Trophoblast cell (in vitro differentiated cells and primary cell): Measurements from ENCODE around the gene GADL1.

ENCODE experiments used
- DNase-seq, 2 donors: peaks; one replicate each; pipeline ENCODE4 v3.0.0-alpha.2; 2016
- H2AFZ ChIP-seq: 2 replicates; pipeline ENCODE4 v1.6.1; 2013; ENCODE audit warnings: low read length, moderate library complexity, mild to moderate bottlenecking; ENCODE audit not compliant: insufficient read depth, poor library complexity
- H2AK5ac ChIP-seq: 2 replicates; pipeline ENCODE4 v1.6.1; 2013; ENCODE audit warnings: mild to moderate bottlenecking, low read length
- H2BK120ac ChIP-seq: 2 replicates; pipeline ENCODE4 v1.6.1; 2013; ENCODE audit warnings: low read length, mild to moderate bottlenecking, moderate library complexity; ENCODE audit not compliant: insufficient read depth, poor library complexity
- H2BK12ac ChIP-seq: 2 replicates; pipeline ENCODE4 v1.6.1; 2013; ENCODE audit warnings: mild to moderate bottlenecking, low read length, moderate library complexity
- H2BK5ac ChIP-seq: 2 replicates; pipeline ENCODE4 v1.6.1; 2013; ENCODE audit warnings: low read length, low read depth, moderate library complexity, mild to moderate bottlenecking; ENCODE audit not compliant: poor library complexity
- H3K14ac ChIP-seq: 2 replicates; pipeline ENCODE4 v1.6.1; 2013; ENCODE audit warnings: mild to moderate bottlenecking, low read length
- H3K18ac ChIP-seq: 2 replicates; pipeline ENCODE4 v1.6.1; 2013; ENCODE audit warnings: mild to moderate bottlenecking, low read length
- H3K23ac ChIP-seq: 2 replicates; pipeline ENCODE4 v1.6.1; 2013; ENCODE audit warnings: low read length
- H3K27ac ChIP-seq: 2 replicates; pipeline ENCODE4 v1.5.1; 2013; ENCODE audit warnings: low read depth, mild to moderate bottlenecking, inconsistent platforms, low read length, moderate library complexity
- H3K27me3 ChIP-seq: 2 replicates; pipeline ENCODE4 v1.6.1; 2013; ENCODE audit warnings: inconsistent platforms, mild to moderate bottlenecking, low read length, moderate library complexity; ENCODE audit not compliant: insufficient read depth
- H3K36me3 ChIP-seq, 2 experiments: 1 replicate in 1 of 2; 2 replicates in 1 of 2; pipeline ENCODE4 v1.6.1; 2013; ENCODE audit warnings: low read length in 2 of 2, mild to moderate bottlenecking in 2 of 2, moderate library complexity in 1 of 2; ENCODE audit not compliant: insufficient read depth in 2 of 2, control insufficient read depth in 1 of 2
- H3K4ac ChIP-seq: 2 replicates; pipeline ENCODE4 v1.6.1; 2013; ENCODE audit warnings: low read depth, mild to moderate bottlenecking, low read length, moderate library complexity
- H3K4me1 ChIP-seq, 2 experiments: 1 replicate in 1 of 2; 2 replicates in 1 of 2; pipeline ENCODE4 v1.6.1; 2013; ENCODE audit warnings: low read length in 2 of 2, mild to moderate bottlenecking in 2 of 2, moderate library complexity in 1 of 2; ENCODE audit not compliant: insufficient read depth in 2 of 2, control insufficient read depth in 1 of 2
- H3K4me2 ChIP-seq: 2 replicates; pipeline ENCODE4 v1.6.1; 2013; ENCODE audit warnings: inconsistent platforms, mild to moderate bottlenecking, low read length, moderate library complexity
- H3K4me3 ChIP-seq: 2 replicates; pipeline ENCODE4 v1.5.1; 2013; ENCODE audit warnings: mild to moderate bottlenecking, low read depth, low read length, inconsistent platforms
- H3K79me1 ChIP-seq: one replicate; pipeline ENCODE4 v1.6.1; 2013; ENCODE audit warnings: low read length
- H3K79me2 ChIP-seq: 2 replicates; pipeline ENCODE4 v1.6.1; 2013; ENCODE audit warnings: low read length, mild to moderate bottlenecking; ENCODE audit not compliant: control insufficient read depth, insufficient read depth, poor library complexity
- H3K9ac ChIP-seq: 2 replicates; pipeline ENCODE4 v1.6.1; 2013; ENCODE audit warnings: mild to moderate bottlenecking, low read length
- H3K9me3 ChIP-seq: 2 replicates; pipeline ENCODE4 v1.6.1; 2013; ENCODE audit warnings: low read depth, mild to moderate bottlenecking, control low read depth, inconsistent platforms, low read length; ENCODE audit not compliant: insufficient read depth
- H4K12ac ChIP-seq: 2 replicates; pipeline ENCODE4 v1.6.1; 2013; ENCODE audit warnings: low read depth, mild to moderate bottlenecking, low read length, moderate library complexity
- H4K8ac ChIP-seq: 2 replicates; pipeline ENCODE4 v1.6.1; 2013; ENCODE audit warnings: low read depth, mild to moderate bottlenecking, low read length, moderate library complexity
- H4K91ac ChIP-seq: one replicate; pipeline ENCODE4 v1.6.1; 2013; ENCODE audit warnings: low read depth, mild to moderate bottlenecking, low read length, moderate library complexity
- WGBS: extraction: QIAGEN DNeasy Blood & Tissue Kit; methylation state at CpG from one replicate; pipeline ENCODE4 v1.1.7; 2013; ENCODE audit warnings: missing lambda C conversion rate; ENCODE audit not compliant: insufficient read length, insufficient coverage; ENCODE audit errors: extremely low coverage; 5-methylcytosine and 5-hydroxymethylcytosine counted together

Gene GADL1

DNA sequence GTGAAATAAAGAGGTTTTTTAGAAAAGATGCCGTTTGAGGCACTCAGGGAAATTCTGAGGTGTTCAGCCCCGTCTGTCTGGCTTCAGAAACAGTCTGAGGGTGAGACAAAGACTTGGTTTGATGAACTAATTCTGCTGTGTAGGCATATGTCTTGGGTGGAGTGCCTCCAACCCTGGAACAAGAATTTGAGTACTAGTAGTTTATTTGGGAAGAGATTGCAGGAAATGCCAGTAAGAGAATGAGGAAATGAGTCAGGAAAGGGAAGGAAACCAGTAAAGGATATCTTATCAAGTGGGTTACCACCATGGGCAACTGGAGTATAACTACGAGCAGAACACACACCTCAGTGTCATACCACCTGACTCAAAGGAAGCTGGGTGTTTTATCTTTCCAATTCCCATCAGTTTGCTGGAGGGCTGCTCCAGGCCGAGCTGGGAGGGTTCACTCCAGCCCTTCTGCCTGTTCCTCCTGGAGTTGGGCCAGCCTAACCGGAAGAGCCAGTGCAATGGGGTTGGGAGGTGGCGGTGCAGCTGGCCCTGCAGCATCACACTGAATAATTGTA, 212.7 kb downstream of the GADL1 start:
- no peaks in the 10 kb centered on the region for H3K9me3 ChIP-seq
- no peaks in the 10 kb centered on the region for H3K27me3 ChIP-seq
- no peak overlapping the region for H3K4ac ChIP-seq
- no peak overlapping the region for H3K18ac ChIP-seq
- H4K12ac ChIP-seq: no peak overlapping the region
- peaks cover 13 to 24% of the 10 kb centered on the region in 2 experiments for H3K4me1 ChIP-seq
- peak overlapping the region; percentile 30 for H3K27ac ChIP-seq
- H3K79me1 ChIP-seq: peaks cover 2% of the 10 kb centered on the region
- H3K79me2 ChIP-seq: no peaks in the 10 kb centered on the region
- H3K4me2 ChIP-seq: no peak overlapping the region
- H3K14ac ChIP-seq: no peak overlapping the region
- no peak overlapping the region for H2BK5ac ChIP-seq
- H4K8ac ChIP-seq: peak overlapping the region; percentile 9
- H2AK5ac ChIP-seq: no peak overlapping the region
- peak in 1 of 2 donors; percentile 29 for DNase-seq
- no peak overlapping the region for H3K9ac ChIP-seq
- no peak overlapping the region for H2BK12ac ChIP-seq
- no peak overlapping the region for H3K4me3 ChIP-seq
- H4K91ac ChIP-seq: peak overlapping the region; percentile 8
- H2BK120ac ChIP-seq: no peak overlapping the region
- H3K36me3 ChIP-seq: peaks cover 2 to 17% of the 10 kb centered on the region in 2 experiments
- H3K23ac ChIP-seq: no peak overlapping the region
- no peak overlapping the region for H2AFZ ChIP-seq
- no CpG with 5 or more reads among the region's 6 CpGs for WGBS

DNA sequence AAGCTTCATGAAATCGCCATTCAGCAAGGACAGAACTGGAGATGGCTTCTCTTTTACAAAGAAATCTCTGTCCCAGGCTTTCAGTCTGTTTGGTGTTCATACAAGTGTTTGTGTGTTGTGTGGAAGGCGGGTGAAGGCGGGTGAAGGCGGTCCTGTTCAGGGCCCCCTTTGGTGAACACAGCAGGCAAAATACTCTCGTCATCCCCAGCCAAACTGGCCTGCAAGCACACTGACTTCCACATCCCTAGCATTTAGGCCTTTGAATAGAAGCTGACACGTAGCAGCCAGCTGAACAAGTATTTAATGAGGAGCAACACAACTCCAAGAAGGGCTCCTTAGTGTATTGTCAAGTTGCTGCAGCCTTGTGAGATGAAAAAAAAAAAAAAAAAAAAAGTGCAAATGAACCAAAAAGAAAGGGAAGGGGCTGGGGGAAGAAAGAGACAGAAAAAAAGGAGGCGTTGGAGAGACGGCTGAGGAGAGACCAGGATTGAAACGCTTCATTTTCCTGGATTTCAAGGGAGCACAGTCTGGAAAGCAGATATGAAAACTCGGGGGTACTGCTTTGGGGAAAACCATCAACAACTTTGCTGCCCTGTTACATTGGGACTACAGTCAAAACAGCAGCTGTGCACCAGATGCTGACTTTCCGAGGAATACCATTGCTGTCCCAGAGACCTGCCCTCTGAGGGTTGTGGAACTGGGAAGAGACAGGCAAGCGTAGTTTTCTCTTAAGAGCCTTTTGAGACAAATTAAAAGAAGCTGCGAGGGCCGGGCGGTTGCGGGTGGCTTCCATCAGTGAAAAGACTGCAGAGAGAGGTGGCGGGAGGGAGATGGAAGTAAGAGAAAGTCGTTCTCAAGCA, 213.4 kb downstream of the GADL1 start:
- Histone ChIP-seq H3K4me3 (no peak overlapping the region), H4K8ac (peak overlapping the region; percentile 23), H2BK120ac (peak overlapping the region; percentile 20), H3K9ac (no peak overlapping the region), H2BK12ac (peak overlapping the region; percentile 67), H3K4me1 (peaks cover 13 to 24% of the 10 kb centered on the region in 2 experiments), H3K4me2 (no peak overlapping the region), H2BK5ac (no peak overlapping the region), H3K18ac (peak overlapping the region; percentile 35), H3K4ac (peak overlapping the region; percentile 21), H3K36me3 (peaks cover 4 to 19% of the 10 kb centered on the region in 2 experiments), H3K79me1 (peaks cover 2% of the 10 kb centered on the region), H2AFZ (no peak overlapping the region), H2AK5ac (peak overlapping the region; percentile 35), H3K27ac (peak overlapping the region; percentile 30), H3K79me2 (no peaks in the 10 kb centered on the region), H3K14ac (peak overlapping the region; percentile 29), H3K23ac (no peak overlapping the region), H4K12ac (no peak overlapping the region), H3K9me3 (no peaks in the 10 kb centered on the region), H3K27me3 (no peaks in the 10 kb centered on the region), H4K91ac (peak overlapping the region; percentile 8)
- WGBS: no CpG with 5 or more reads among the region's 18 CpGs
- no peak for DNase-seq

DNA sequence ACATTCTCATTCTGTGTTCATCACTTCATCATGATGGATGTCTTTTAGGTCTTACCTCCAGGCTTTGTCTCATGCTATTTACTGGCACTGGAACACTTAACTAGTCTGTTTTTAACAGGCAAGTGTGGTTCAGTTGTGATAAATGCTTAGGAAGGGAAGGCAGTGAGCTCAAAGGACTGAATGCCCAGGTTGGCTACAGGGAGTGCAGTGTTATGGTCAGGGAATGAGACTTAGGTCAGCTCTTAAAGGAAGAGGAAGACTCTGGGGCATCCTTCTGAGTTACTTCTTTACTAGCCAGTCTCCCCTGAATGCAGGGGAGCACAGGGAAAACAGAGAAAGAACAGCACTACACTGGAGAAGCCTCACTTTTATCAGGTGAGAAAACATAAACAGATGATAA, 215.4 kb downstream of the GADL1 start:
- Histone ChIP-seq H4K91ac (no peak overlapping the region), H2AK5ac (no peak overlapping the region)

DNA sequence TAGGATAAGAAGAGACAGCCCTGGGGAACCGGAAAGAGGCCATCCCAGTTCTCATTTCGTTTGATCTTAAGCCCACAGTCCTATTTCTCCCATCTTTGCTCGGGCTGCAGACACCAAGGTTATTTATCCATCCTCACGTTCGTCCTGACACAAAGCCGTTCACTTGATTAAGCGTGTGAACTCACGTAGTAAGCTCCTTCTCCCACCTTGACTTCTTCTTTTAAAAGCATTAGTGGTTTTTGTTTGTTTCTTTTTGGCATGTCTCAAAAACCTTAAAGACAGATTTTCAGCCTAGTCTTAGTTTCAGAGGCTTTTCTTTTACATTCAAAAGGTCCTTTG, 217.1 kb downstream of the GADL1 start:
- Histone ChIP-seq H3K27me3 (no peaks in the 10 kb centered on the region), H3K4ac (no peak overlapping the region), H3K27ac (no peak overlapping the region), H3K9me3 (no peaks in the 10 kb centered on the region), H2BK5ac (no peak overlapping the region), H3K9ac (no peak overlapping the region), H3K79me2 (no peaks in the 10 kb centered on the region), H4K12ac (no peak overlapping the region), H4K91ac (no peak overlapping the region), H4K8ac (no peak overlapping the region), H3K14ac (no peak overlapping the region), H3K4me2 (no peak overlapping the region), H3K18ac (no peak overlapping the region), H2AFZ (no peak overlapping the region), H3K23ac (no peak overlapping the region), H3K79me1 (peaks cover 2% of the 10 kb centered on the region), H3K4me1 (peaks cover 9 to 15% of the 10 kb centered on the region in 2 experiments), H2BK120ac (no peak overlapping the region), H2AK5ac (no peak overlapping the region), H3K36me3 (peaks cover 9 to 31% of the 10 kb centered on the region in 2 experiments), H3K4me3 (no peak overlapping the region), H2BK12ac (no peak overlapping the region)
- DNase-seq: no peak
- no CpG with 5 or more reads among the region's 8 CpGs for WGBS

More for the DNA sequence above, 215.4 kb downstream of the GADL1 start:
- Histone ChIP-seq H3K4me3 (no peak overlapping the region), H3K36me3 (peaks cover 5 to 22% of the 10 kb centered on the region in 2 experiments), H3K79me2 (no peaks in the 10 kb centered on the region), H2AFZ (no peak overlapping the region), H3K14ac (no peak overlapping the region), H3K23ac (no peak overlapping the region), H3K4me1 (peaks cover 13 to 24% of the 10 kb centered on the region in 2 experiments), H3K9me3 (no peaks in the 10 kb centered on the region), H3K18ac (no peak overlapping the region), H3K27me3 (no peaks in the 10 kb centered on the region), H3K27ac (no peak overlapping the region), H4K12ac (no peak overlapping the region), H3K4me2 (no peak overlapping the region), H4K8ac (no peak overlapping the region), H2BK120ac (no peak overlapping the region), H3K79me1 (peaks cover 2% of the 10 kb centered on the region), H3K9ac (no peak overlapping the region), H2BK12ac (no peak overlapping the region), H3K4ac (no peak overlapping the region), H2BK5ac (no peak overlapping the region)
- no peak for DNase-seq
